ENCODE results near the gene PTPRT. TPM values are rescaled to one million over a fixed set of nuclear protein-coding genes. Genes with fewer than 3 reads are reported as not detected.

The PTPRT gene
- polyA plus RNA-seq, 4 donors, result 0.07 to 0.58 (median 0.27) TPM; not detected in 1

DNA sequence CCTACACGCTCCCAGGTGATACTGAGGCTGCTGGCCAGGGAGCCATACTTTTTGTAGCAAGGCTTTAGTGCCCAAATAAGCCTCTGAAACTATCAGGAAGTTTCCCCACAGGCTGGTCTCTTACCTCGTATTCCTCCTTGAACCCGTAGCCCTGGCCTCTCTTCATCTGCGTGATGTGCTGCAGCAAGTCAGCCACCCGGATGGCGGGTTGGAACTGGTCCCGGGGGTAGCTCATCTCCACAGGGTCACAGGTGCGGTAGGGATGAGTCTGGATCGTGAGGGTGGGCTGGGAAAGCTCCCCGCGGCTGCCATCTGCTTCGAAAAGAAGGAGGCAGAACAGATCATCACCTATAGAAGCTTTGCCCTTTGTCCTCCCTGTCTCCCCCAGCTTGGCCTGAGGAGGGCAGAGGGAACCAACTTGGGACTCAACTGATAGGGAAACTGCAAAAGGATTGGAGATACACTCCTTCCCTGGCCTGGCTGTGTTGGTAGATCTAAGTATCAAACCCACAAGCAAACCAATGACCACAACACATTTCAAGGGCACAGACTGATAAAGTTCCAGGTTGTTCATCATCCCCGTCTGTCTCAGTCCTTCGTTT is 1028.4 kb downstream of the PTPRT start:
- no peaks in the 10 kb centered on the region for H3K9me3 ChIP-seq (ENCODE audit: control insufficient read depth in 2 of 2, insufficient read depth in 1 of 2, low read depth in 1 of 2, low read length in 1 of 2)
- no peaks in the 10 kb centered on the region for H3K36me3 ChIP-seq (ENCODE audit: control insufficient read depth in 3 of 3, insufficient read depth in 2 of 3, low read depth in 1 of 3, low read length in 3 of 3)
- DNase-seq, result no peak
- no peak overlapping the region for H3K4me3 ChIP-seq (ENCODE audit: low read depth in 1 of 3, low read length in 3 of 3)
- no peaks in the 10 kb centered on the region for H3K4me1 ChIP-seq (ENCODE audit: control insufficient read depth in 3 of 3, insufficient read depth in 2 of 3, low read depth in 1 of 3, low read length in 2 of 3)
- WGBS, 3 donors, result 73 to 82% (median 81%) methylated on average over 14 of the region's 14 CpGs
- peaks cover 0 to 3% (median 0%) of the 10 kb centered on the region in 3 donors for H3K27me3 ChIP-seq (ENCODE audit: control insufficient read depth in 3 of 3, insufficient read depth in 3 of 3, low read length in 3 of 3)
- H3K27ac ChIP-seq (ENCODE audit: low read depth in 1 of 3, low read length in 2 of 3), result no peak overlapping the region
- FAIRE-seq, result no peak

DNA sequence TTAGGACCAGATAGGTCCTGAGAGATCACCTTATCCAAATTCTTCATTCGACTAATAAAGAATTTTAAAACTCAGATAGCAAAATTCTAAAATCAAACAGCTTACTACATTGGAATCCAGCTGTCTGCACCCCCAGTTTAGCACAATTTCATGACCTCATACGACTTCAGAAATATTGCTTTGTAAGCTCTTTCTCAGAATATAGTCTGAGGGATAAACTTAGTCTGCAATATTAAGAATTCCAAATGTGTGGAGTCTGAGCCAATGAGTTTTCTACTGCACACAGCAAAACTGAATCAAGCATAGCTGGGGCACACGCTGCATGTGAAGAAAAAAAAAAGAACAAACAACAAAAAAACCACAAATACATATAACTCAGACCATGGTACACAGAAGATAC is 1029.9 kb downstream of the PTPRT start:
- no peak for DNase-seq
- WGBS, 3 donors, result 41 to 56% (median 44%) methylated on average over 3 of the region's 3 CpGs
- peaks cover 0 to 3% (median 0%) of the 10 kb centered on the region in 3 donors for H3K27me3 ChIP-seq (ENCODE audit: control insufficient read depth in 3 of 3, insufficient read depth in 3 of 3, low read length in 3 of 3)
- H3K36me3 ChIP-seq (ENCODE audit: control insufficient read depth in 3 of 3, insufficient read depth in 2 of 3, low read depth in 1 of 3, low read length in 3 of 3), result no peaks in the 10 kb centered on the region
- H3K4me1 ChIP-seq (ENCODE audit: control insufficient read depth in 3 of 3, insufficient read depth in 2 of 3, low read depth in 1 of 3, low read length in 2 of 3), result no peaks in the 10 kb centered on the region
- no peak overlapping the region for H3K4me3 ChIP-seq (ENCODE audit: low read depth in 1 of 3, low read length in 3 of 3)
- H3K9me3 ChIP-seq (ENCODE audit: control insufficient read depth in 2 of 2, insufficient read depth in 1 of 2, low read depth in 1 of 2, low read length in 1 of 2), result no peaks in the 10 kb centered on the region
- H3K27ac ChIP-seq (ENCODE audit: low read depth in 1 of 3, low read length in 2 of 3), result no peak overlapping the region
- no peak for FAIRE-seq

GRCh38 chr20:42158272-42158671 is 1031.4 kb downstream of the PTPRT start:
- Histone ChIP-seq H3K36me3 (ENCODE audit: control insufficient read depth in 3 of 3, insufficient read depth in 2 of 3, low read depth in 1 of 3, low read length in 3 of 3) (no peaks in the 10 kb centered on the region), H3K27ac (ENCODE audit: low read depth in 1 of 3, low read length in 2 of 3) (no peak overlapping the region), H3K4me3 (ENCODE audit: low read depth in 1 of 3, low read length in 3 of 3) (no peak overlapping the region), H3K27me3 (ENCODE audit: control insufficient read depth in 3 of 3, insufficient read depth in 3 of 3, low read length in 3 of 3) (peaks cover 0 to 3% (median 0%) of the 10 kb centered on the region in 3 donors), H3K4me1 (ENCODE audit: control insufficient read depth in 3 of 3, insufficient read depth in 2 of 3, low read depth in 1 of 3, low read length in 2 of 3) (no peaks in the 10 kb centered on the region), H3K9me3 (ENCODE audit: control insufficient read depth in 2 of 2, insufficient read depth in 1 of 2, low read depth in 1 of 2, low read length in 1 of 2) (no peaks in the 10 kb centered on the region)
- WGBS, 3 donors, result 55 to 73% (median 69%) methylated on average over 1 of the region's 1 CpG
- no peak for FAIRE-seq
- no peak for DNase-seq

DNA sequence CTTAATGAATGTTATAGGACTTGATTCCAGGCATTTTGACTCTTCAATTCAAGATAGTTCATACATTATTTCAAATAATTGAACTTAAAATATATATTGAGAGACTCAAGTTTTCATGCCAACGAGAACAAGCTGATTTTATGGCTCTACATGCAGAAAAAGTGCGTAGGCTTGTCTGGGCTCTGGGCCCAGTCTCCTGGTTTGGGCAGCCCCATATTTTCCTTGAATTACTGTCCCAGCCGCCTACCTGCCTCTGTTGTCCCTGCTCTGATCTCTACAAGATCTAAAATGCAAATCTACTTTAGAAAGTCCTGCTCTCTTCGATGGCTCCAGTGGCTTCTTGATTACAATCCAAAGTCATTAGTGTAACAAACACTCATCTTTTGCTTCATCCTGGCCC is 1034.1 kb downstream of the PTPRT start:
- no peak overlapping the region for H3K4me3 ChIP-seq (ENCODE audit: low read depth in 1 of 3, low read length in 3 of 3)
- FAIRE-seq (no peak), DNase-seq (no peak)
- no peaks in the 10 kb centered on the region for H3K4me1 ChIP-seq (ENCODE audit: control insufficient read depth in 3 of 3, insufficient read depth in 2 of 3, low read depth in 1 of 3, low read length in 2 of 3)
- no peak overlapping the region for H3K27ac ChIP-seq (ENCODE audit: low read depth in 1 of 3, low read length in 2 of 3)
- H3K9me3 ChIP-seq (ENCODE audit: control insufficient read depth in 2 of 2, insufficient read depth in 1 of 2, low read depth in 1 of 2, low read length in 1 of 2), result no peaks in the 10 kb centered on the region
- H3K36me3 ChIP-seq (ENCODE audit: control insufficient read depth in 3 of 3, insufficient read depth in 2 of 3, low read depth in 1 of 3, low read length in 3 of 3), result no peaks in the 10 kb centered on the region
- H3K27me3 ChIP-seq (ENCODE audit: control insufficient read depth in 3 of 3, insufficient read depth in 3 of 3, low read length in 3 of 3), result peaks cover 0 to 3% (median 0%) of the 10 kb centered on the region in 3 donors
- 79 to 86% (median 82%) methylated on average over 4 of the region's 4 CpGs for WGBS, 3 donors

- H3K9me3 ChIP-seq (ENCODE audit: control insufficient read depth in 2 of 2, insufficient read depth in 1 of 2, low read depth in 1 of 2, low read length in 1 of 2), result no peaks in the 10 kb centered on the region
- no peaks in the 10 kb centered on the region for H3K4me1 ChIP-seq (ENCODE audit: control insufficient read depth in 3 of 3, insufficient read depth in 2 of 3, low read depth in 1 of 3, low read length in 2 of 3)
- no peaks in the 10 kb centered on the region for H3K36me3 ChIP-seq (ENCODE audit: control insufficient read depth in 3 of 3, insufficient read depth in 2 of 3, low read depth in 1 of 3, low read length in 3 of 3)
- no peak overlapping the region for H3K27ac ChIP-seq (ENCODE audit: low read depth in 1 of 3, low read length in 2 of 3)
- WGBS, 3 donors, result 72 to 76% (median 73%) methylated on average over 6 of the region's 6 CpGs
- DNase-seq (no peak), FAIRE-seq (no peak)
- H3K4me3 ChIP-seq (ENCODE audit: low read depth in 1 of 3, low read length in 3 of 3), result no peak overlapping the region
- peaks cover 0 to under 1% (median 0%) of the 10 kb centered on the region in 3 donors for H3K27me3 ChIP-seq (ENCODE audit: control insufficient read depth in 3 of 3, insufficient read depth in 3 of 3, low read length in 3 of 3)
Observed at GRCh38 chr20:42152575-42152974, 1037.1 kb downstream of the PTPRT start.

GRCh38 chr20:42150230-42150629 is 1039.5 kb downstream of the PTPRT start:
- no peak for FAIRE-seq

GRCh38 chr20:42138729-42139128 is 1051.0 kb downstream of the PTPRT start:
- FAIRE-seq (no peak), DNase-seq (no peak)
- Histone ChIP-seq H3K27me3 (ENCODE audit: control insufficient read depth in 3 of 3, insufficient read depth in 3 of 3, low read length in 3 of 3) (no peaks in the 10 kb centered on the region), H3K4me1 (ENCODE audit: control insufficient read depth in 3 of 3, insufficient read depth in 2 of 3, low read depth in 1 of 3, low read length in 2 of 3) (peaks cover 0 to 2% (median 0%) of the 10 kb centered on the region in 3 donors), H3K27ac (ENCODE audit: low read depth in 1 of 3, low read length in 2 of 3) (no peak overlapping the region), H3K9me3 (ENCODE audit: control insufficient read depth in 2 of 2, insufficient read depth in 1 of 2, low read depth in 1 of 2, low read length in 1 of 2) (peaks cover 0 to 27% of the 10 kb centered on the region in 2 donors), H3K36me3 (ENCODE audit: control insufficient read depth in 3 of 3, insufficient read depth in 2 of 3, low read depth in 1 of 3, low read length in 3 of 3) (no peaks in the 10 kb centered on the region), H3K4me3 (ENCODE audit: low read depth in 1 of 3, low read length in 3 of 3) (no peak overlapping the region)
- 72 to 75% (median 73%) methylated on average over 4 of the region's 4 CpGs for WGBS, 3 donors

More at GRCh38 chr20:42150230-42150629, 1039.5 kb downstream of the PTPRT start:
- no peak for DNase-seq
- Histone ChIP-seq H3K4me3 (ENCODE audit: low read depth in 1 of 3, low read length in 3 of 3) (no peak overlapping the region), H3K9me3 (ENCODE audit: control insufficient read depth in 2 of 2, insufficient read depth in 1 of 2, low read depth in 1 of 2, low read length in 1 of 2) (no peaks in the 10 kb centered on the region), H3K4me1 (ENCODE audit: control insufficient read depth in 3 of 3, insufficient read depth in 2 of 3, low read depth in 1 of 3, low read length in 2 of 3) (no peaks in the 10 kb centered on the region), H3K27ac (ENCODE audit: low read depth in 1 of 3, low read length in 2 of 3) (no peak overlapping the region), H3K36me3 (ENCODE audit: control insufficient read depth in 3 of 3, insufficient read depth in 2 of 3, low read depth in 1 of 3, low read length in 3 of 3) (no peaks in the 10 kb centered on the region), H3K27me3 (ENCODE audit: control insufficient read depth in 3 of 3, insufficient read depth in 3 of 3, low read length in 3 of 3) (no peaks in the 10 kb centered on the region)
- 79 to 87% (median 87%) methylated on average over 4 of the region's 4 CpGs for WGBS, 3 donors

DNA sequence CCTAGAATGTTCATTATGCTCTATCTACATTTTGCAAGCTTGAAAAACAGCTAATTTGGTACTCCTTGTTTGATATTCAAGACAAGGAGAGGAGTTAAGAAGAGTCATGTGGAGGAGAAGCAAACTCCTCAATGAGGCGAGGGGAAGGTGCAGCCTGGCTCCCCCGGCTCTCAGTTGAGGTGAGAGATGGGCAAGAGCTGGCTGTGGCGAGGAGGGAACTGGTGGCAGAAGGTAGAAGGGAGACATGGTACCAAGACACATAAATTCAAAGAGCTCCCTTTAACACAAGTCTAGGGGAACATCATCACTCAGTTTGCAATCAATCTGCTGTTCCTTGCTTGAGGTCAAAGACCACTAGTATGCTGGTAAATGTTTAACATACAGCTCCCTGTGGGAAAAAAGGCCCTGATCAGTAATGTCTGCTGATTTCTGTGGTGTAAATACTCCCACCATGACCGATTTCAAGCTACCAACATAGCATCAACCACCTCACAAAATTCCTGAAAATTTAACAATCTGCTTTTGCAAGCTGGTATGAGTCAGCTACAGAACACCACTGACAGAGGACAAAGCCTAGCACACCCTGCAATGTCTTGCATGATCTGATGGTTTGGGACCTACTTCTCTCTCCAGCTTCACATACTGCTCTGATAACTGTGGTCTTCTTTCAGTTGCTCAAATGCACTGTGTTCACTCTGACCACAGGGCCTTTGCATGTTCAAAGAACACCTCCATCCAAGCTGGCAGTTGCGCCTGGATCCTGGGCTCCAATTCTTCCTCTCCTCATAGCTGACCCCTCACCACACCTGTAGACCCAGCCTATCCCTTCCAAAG is 1055.2 kb downstream of the PTPRT start:
- WGBS, 3 donors, result 64 to 75% (median 69%) methylated on average over 5 of the region's 5 CpGs
- H3K27me3 ChIP-seq (ENCODE audit: control insufficient read depth in 3 of 3, insufficient read depth in 3 of 3, low read length in 3 of 3), result no peaks in the 10 kb centered on the region
- DNase-seq (peak; percentile 45 to 48), FAIRE-seq (no peak)
- H3K27ac ChIP-seq (ENCODE audit: low read depth in 1 of 3, low read length in 2 of 3), result no peak overlapping the region
- peaks cover 0 to 27% of the 10 kb centered on the region in 2 donors for H3K9me3 ChIP-seq (ENCODE audit: control insufficient read depth in 2 of 2, insufficient read depth in 1 of 2, low read depth in 1 of 2, low read length in 1 of 2)
- peaks cover 0 to 2% (median 0%) of the 10 kb centered on the region in 3 donors for H3K4me1 ChIP-seq (ENCODE audit: control insufficient read depth in 3 of 3, insufficient read depth in 2 of 3, low read depth in 1 of 3, low read length in 2 of 3)
- no peak overlapping the region for H3K4me3 ChIP-seq (ENCODE audit: low read depth in 1 of 3, low read length in 3 of 3)
- H3K36me3 ChIP-seq (ENCODE audit: control insufficient read depth in 3 of 3, insufficient read depth in 2 of 3, low read depth in 1 of 3, low read length in 3 of 3), result no peaks in the 10 kb centered on the region
